OCI-LY1 (cell line): Measurements from ENCODE around the gene LRRC43.

Experiments used
- EZH2 ChIP-seq: fragments of 200-600 bp; sonication (generic), shearing (Covaris generic); IDR thresholded peaks from 2 replicates; pipeline ENCODE4 v1.8.0; 2017; ENCODE audit warnings: borderline replicate concordance, mixed run types, mild to moderate bottlenecking, antibody characterized with exemption, low read length, moderate library complexity, mixed read lengths
- TF ChIP-seq, protein P1 (sequence below): fragments of 200-600 bp; sonication (generic), shearing (Covaris generic); IDR thresholded peaks from 2 replicates; pipeline ENCODE4 v1.5.1; 2017; ENCODE audit warnings: mild to moderate bottlenecking, antibody characterized with exemption, low read length, moderate library complexity, mixed read lengths

DNA sequence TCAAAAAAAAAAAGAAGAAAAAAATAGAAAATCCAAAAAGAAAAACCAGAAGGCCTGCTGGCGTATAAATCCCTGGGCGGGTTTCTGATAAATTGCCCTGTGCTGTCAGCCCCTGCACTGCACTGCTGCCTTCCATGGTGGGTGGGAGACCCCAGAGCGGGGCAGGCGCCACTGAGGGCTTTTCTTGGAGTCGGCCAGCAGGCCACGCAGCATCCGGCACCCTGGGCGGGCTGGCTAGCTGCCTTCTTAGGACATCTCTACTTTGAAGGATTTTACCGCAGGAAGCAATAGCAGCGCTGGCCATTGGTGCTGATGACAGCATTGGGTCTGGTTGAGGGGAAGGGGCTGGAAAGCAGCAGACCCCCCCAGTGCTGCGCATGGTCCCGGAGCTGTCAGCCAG is 38.0 kb upstream of the LRRC43 start:
- TF ChIP-seq, protein P1, sequence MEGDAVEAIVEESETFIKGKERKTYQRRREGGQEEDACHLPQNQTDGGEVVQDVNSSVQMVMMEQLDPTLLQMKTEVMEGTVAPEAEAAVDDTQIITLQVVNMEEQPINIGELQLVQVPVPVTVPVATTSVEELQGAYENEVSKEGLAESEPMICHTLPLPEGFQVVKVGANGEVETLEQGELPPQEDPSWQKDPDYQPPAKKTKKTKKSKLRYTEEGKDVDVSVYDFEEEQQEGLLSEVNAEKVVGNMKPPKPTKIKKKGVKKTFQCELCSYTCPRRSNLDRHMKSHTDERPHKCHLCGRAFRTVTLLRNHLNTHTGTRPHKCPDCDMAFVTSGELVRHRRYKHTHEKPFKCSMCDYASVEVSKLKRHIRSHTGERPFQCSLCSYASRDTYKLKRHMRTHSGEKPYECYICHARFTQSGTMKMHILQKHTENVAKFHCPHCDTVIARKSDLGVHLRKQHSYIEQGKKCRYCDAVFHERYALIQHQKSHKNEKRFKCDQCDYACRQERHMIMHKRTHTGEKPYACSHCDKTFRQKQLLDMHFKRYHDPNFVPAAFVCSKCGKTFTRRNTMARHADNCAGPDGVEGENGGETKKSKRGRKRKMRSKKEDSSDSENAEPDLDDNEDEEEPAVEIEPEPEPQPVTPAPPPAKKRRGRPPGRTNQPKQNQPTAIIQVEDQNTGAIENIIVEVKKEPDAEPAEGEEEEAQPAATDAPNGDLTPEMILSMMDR = no peak
- no peak for TF ChIP-seq EZH2
